ENCODE measurements around the gene YRDC.

Gene YRDC

GRCh38 chr1:37831109-37831508 is 23.1 kb upstream of the YRDC start:
- H3K4me3 ChIP-seq (ENCODE audit: low read depth, low read length), result no peak overlapping the region
- no peak for TF ChIP-seq POLR2A (IDR thresholded peaks at IDR 0.05; ENCODE audit: extremely low read depth, insufficient read length)
- TF ChIP-seq MYC (IDR thresholded peaks at IDR 0.05; ENCODE audit: low read depth, low read length), result no peak
- no peak for TF ChIP-seq CTCF (IDR thresholded peaks at IDR 0.05; ENCODE audit: low read depth, low read length)
- no peak for DNase-seq (ENCODE audit: low read depth)

- TF ChIP-seq CTCF (IDR thresholded peaks at IDR 0.05; ENCODE audit: low read depth, low read length) (no peak), MAX (IDR thresholded peaks at IDR 0.05; ENCODE audit: low read depth, low read length) (no peak), MYC (IDR thresholded peaks at IDR 0.05; ENCODE audit: low read depth, low read length) (no peak), POLR2A (IDR thresholded peaks at IDR 0.05; ENCODE audit: extremely low read depth, insufficient read length) (no peak)
- DNase-seq (ENCODE audit: low read depth), result no peak
- H3K4me3 ChIP-seq (ENCODE audit: low read depth, low read length), result no peak overlapping the region
These were observed 20.5 kb upstream of the YRDC start for GRCh38 chr1:37828410-37829074.

- DNase-seq (ENCODE audit: low read depth), result peak; percentile 27
- TF ChIP-seq POLR2A (IDR thresholded peaks at IDR 0.05; ENCODE audit: extremely low read depth, insufficient read length), result no peak
- no peak for TF ChIP-seq MAX (IDR thresholded peaks at IDR 0.05; ENCODE audit: low read depth, low read length)
- TF ChIP-seq CTCF (IDR thresholded peaks at IDR 0.05; ENCODE audit: low read depth, low read length), result no peak
- no peak for TF ChIP-seq MYC (IDR thresholded peaks at IDR 0.05; ENCODE audit: low read depth, low read length)
- H3K4me3 ChIP-seq (ENCODE audit: low read depth, low read length), result no peak overlapping the region
These were observed 17.5 kb upstream of the YRDC start for GRCh38 chr1:37825506-37825905.

GRCh38 chr1:37824001-37824400 is 16.0 kb upstream of the YRDC start:
- H3K4me3 ChIP-seq (ENCODE audit: low read depth, low read length), result no peak overlapping the region
- no peak for TF ChIP-seq CTCF (IDR thresholded peaks at IDR 0.05; ENCODE audit: low read depth, low read length)
- no peak for TF ChIP-seq MYC (IDR thresholded peaks at IDR 0.05; ENCODE audit: low read depth, low read length)
- no peak for TF ChIP-seq POLR2A (IDR thresholded peaks at IDR 0.05; ENCODE audit: extremely low read depth, insufficient read length)
- no peak for TF ChIP-seq MAX (IDR thresholded peaks at IDR 0.05; ENCODE audit: low read depth, low read length)
- DNase-seq (ENCODE audit: low read depth), result no peak

GRCh38 chr1:37822906-37823815 is 15.2 kb upstream of the YRDC start:
- no peak overlapping the region for H3K4me3 ChIP-seq (ENCODE audit: low read depth, low read length)
- TF ChIP-seq CTCF (IDR thresholded peaks at IDR 0.05; ENCODE audit: low read depth, low read length) (no peak), MYC (IDR thresholded peaks at IDR 0.05; ENCODE audit: low read depth, low read length) (no peak), MAX (IDR thresholded peaks at IDR 0.05; ENCODE audit: low read depth, low read length) (no peak), POLR2A (IDR thresholded peaks at IDR 0.05; ENCODE audit: extremely low read depth, insufficient read length) (no peak)
- no peak for DNase-seq (ENCODE audit: low read depth)
